ENCODE measurements around the gene TAF1B.

- TF ChIP-seq, protein P1, sequence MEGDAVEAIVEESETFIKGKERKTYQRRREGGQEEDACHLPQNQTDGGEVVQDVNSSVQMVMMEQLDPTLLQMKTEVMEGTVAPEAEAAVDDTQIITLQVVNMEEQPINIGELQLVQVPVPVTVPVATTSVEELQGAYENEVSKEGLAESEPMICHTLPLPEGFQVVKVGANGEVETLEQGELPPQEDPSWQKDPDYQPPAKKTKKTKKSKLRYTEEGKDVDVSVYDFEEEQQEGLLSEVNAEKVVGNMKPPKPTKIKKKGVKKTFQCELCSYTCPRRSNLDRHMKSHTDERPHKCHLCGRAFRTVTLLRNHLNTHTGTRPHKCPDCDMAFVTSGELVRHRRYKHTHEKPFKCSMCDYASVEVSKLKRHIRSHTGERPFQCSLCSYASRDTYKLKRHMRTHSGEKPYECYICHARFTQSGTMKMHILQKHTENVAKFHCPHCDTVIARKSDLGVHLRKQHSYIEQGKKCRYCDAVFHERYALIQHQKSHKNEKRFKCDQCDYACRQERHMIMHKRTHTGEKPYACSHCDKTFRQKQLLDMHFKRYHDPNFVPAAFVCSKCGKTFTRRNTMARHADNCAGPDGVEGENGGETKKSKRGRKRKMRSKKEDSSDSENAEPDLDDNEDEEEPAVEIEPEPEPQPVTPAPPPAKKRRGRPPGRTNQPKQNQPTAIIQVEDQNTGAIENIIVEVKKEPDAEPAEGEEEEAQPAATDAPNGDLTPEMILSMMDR (IDR thresholded peaks at IDR 0.05), result no peak
- TF ChIP-seq POLR2AphosphoS5 (IDR thresholded peaks at IDR 0.05) (no peak), POLR2A (IDR thresholded peaks at IDR 0.05) (no peak)
Observed at GRCh38 chr2:9873337-9873736, 30.1 kb downstream of the TAF1B start.

Measured in prostate gland (tissue), 2 donors.